GM23338 (cell line): Measurements from ENCODE around the gene PIAS4.
A peak's percentile ranks its signal among the peaks of the same experiment; 100 is the strongest.

Experiments
- CREB1 ChIP-seq: fragments of 250-450 bp; sonication (Bioruptor Pico); IDR thresholded peaks from 2 replicates; pipeline ENCODE4 v1.5.0; 2020; ENCODE audit warnings: low read depth, mild to moderate bottlenecking, moderate library complexity
- EZH2 ChIP-seq: fragments of 200-600 bp; sonication (generic); IDR thresholded peaks from one replicate; pipeline ENCODE4 v1.8.0; 2017; ENCODE audit warnings: antibody characterized with exemption, mild to moderate bottlenecking, low read depth; ENCODE audit not compliant: unreplicated experiment
- JUNB ChIP-seq: IDR thresholded peaks from one replicate; pipeline ENCODE4 v1.6.1; 2016; ENCODE audit warnings: antibody characterized with exemption; ENCODE audit not compliant: unreplicated experiment
- NANOG ChIP-seq: IDR thresholded peaks from 2 replicates; pipeline ENCODE4 v1.6.1; 2016; ENCODE audit warnings: antibody characterized with exemption, borderline replicate concordance
- POLR2AphosphoS5 ChIP-seq: IDR thresholded peaks from 2 replicates; pipeline ENCODE4 v1.6.1; 2016; ENCODE audit warnings: antibody characterized with exemption, low read depth
- ZNF331 ChIP-seq: fragments of 250-450 bp; sonication (Bioruptor Pico); IDR thresholded peaks from 2 replicates; pipeline ENCODE4 v1.5.0; 2020; ENCODE audit warnings: low read depth, mild to moderate bottlenecking, moderate library complexity
- TF ChIP-seq, protein P1 (sequence below), 2 experiments: fragments of 200-600 bp in 1 of 2; sonication (generic) in 1 of 2; conservative IDR thresholded peaks; 2 replicates each; pipeline versions ENCODE4 v1.5.1 to v1.6.1; 2016 to 2017; ENCODE audit warnings: antibody characterized with exemption in 2 of 2, low read depth in 2 of 2, mild to moderate bottlenecking in 2 of 2, moderate library complexity in 1 of 2
- TF ChIP-seq, protein P2 (sequence below): IDR thresholded peaks from one replicate; pipeline ENCODE4 v1.6.1; 2018; ENCODE audit warnings: antibody characterized with exemption; ENCODE audit not compliant: unreplicated experiment
- TF ChIP-seq, protein P3 (sequence below): fragments of 250-450 bp; sonication (Bioruptor Pico); IDR thresholded peaks from 2 replicates; pipeline ENCODE4 v1.5.0; 2020; ENCODE audit warnings: mild to moderate bottlenecking, moderate library complexity

DNA sequence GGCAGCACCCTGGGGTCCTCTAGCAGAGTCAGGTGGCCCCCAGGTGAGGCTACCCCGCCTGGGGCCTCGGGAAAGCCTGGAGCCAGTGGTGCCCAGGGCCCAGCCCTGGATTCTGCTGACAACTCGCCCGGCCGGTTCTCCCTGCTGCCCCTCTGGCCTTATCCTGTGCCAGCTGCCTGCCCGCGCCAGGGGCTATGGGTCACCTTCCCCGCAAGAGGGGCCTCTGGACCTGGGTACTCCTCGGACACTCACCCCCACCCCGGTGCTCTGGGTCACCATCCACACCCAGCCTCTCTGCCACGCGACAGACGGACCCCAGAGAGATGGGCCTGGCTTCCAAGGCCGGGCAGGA lies 35.2 kb downstream of the PIAS4 start:
- TF ChIP-seq, protein P1, sequence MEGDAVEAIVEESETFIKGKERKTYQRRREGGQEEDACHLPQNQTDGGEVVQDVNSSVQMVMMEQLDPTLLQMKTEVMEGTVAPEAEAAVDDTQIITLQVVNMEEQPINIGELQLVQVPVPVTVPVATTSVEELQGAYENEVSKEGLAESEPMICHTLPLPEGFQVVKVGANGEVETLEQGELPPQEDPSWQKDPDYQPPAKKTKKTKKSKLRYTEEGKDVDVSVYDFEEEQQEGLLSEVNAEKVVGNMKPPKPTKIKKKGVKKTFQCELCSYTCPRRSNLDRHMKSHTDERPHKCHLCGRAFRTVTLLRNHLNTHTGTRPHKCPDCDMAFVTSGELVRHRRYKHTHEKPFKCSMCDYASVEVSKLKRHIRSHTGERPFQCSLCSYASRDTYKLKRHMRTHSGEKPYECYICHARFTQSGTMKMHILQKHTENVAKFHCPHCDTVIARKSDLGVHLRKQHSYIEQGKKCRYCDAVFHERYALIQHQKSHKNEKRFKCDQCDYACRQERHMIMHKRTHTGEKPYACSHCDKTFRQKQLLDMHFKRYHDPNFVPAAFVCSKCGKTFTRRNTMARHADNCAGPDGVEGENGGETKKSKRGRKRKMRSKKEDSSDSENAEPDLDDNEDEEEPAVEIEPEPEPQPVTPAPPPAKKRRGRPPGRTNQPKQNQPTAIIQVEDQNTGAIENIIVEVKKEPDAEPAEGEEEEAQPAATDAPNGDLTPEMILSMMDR (conservative IDR thresholded peaks at IDR 0.05; ENCODE audit: low read depth in 2 of 2) = no peak
- TF ChIP-seq CREB1 (no peak), EZH2 (no peak), NANOG (no peak), POLR2AphosphoS5 (peak; percentile 26; the same call in 1 of the 2 replicates), ZNF331 (CRISPR knock-in tag) (no peak), JUNB (no peak)
- TF ChIP-seq, protein P2, sequence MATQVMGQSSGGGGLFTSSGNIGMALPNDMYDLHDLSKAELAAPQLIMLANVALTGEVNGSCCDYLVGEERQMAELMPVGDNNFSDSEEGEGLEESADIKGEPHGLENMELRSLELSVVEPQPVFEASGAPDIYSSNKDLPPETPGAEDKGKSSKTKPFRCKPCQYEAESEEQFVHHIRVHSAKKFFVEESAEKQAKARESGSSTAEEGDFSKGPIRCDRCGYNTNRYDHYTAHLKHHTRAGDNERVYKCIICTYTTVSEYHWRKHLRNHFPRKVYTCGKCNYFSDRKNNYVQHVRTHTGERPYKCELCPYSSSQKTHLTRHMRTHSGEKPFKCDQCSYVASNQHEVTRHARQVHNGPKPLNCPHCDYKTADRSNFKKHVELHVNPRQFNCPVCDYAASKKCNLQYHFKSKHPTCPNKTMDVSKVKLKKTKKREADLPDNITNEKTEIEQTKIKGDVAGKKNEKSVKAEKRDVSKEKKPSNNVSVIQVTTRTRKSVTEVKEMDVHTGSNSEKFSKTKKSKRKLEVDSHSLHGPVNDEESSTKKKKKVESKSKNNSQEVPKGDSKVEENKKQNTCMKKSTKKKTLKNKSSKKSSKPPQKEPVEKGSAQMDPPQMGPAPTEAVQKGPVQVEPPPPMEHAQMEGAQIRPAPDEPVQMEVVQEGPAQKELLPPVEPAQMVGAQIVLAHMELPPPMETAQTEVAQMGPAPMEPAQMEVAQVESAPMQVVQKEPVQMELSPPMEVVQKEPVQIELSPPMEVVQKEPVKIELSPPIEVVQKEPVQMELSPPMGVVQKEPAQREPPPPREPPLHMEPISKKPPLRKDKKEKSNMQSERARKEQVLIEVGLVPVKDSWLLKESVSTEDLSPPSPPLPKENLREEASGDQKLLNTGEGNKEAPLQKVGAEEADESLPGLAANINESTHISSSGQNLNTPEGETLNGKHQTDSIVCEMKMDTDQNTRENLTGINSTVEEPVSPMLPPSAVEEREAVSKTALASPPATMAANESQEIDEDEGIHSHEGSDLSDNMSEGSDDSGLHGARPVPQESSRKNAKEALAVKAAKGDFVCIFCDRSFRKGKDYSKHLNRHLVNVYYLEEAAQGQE = no peak
- TF ChIP-seq, protein P3, sequence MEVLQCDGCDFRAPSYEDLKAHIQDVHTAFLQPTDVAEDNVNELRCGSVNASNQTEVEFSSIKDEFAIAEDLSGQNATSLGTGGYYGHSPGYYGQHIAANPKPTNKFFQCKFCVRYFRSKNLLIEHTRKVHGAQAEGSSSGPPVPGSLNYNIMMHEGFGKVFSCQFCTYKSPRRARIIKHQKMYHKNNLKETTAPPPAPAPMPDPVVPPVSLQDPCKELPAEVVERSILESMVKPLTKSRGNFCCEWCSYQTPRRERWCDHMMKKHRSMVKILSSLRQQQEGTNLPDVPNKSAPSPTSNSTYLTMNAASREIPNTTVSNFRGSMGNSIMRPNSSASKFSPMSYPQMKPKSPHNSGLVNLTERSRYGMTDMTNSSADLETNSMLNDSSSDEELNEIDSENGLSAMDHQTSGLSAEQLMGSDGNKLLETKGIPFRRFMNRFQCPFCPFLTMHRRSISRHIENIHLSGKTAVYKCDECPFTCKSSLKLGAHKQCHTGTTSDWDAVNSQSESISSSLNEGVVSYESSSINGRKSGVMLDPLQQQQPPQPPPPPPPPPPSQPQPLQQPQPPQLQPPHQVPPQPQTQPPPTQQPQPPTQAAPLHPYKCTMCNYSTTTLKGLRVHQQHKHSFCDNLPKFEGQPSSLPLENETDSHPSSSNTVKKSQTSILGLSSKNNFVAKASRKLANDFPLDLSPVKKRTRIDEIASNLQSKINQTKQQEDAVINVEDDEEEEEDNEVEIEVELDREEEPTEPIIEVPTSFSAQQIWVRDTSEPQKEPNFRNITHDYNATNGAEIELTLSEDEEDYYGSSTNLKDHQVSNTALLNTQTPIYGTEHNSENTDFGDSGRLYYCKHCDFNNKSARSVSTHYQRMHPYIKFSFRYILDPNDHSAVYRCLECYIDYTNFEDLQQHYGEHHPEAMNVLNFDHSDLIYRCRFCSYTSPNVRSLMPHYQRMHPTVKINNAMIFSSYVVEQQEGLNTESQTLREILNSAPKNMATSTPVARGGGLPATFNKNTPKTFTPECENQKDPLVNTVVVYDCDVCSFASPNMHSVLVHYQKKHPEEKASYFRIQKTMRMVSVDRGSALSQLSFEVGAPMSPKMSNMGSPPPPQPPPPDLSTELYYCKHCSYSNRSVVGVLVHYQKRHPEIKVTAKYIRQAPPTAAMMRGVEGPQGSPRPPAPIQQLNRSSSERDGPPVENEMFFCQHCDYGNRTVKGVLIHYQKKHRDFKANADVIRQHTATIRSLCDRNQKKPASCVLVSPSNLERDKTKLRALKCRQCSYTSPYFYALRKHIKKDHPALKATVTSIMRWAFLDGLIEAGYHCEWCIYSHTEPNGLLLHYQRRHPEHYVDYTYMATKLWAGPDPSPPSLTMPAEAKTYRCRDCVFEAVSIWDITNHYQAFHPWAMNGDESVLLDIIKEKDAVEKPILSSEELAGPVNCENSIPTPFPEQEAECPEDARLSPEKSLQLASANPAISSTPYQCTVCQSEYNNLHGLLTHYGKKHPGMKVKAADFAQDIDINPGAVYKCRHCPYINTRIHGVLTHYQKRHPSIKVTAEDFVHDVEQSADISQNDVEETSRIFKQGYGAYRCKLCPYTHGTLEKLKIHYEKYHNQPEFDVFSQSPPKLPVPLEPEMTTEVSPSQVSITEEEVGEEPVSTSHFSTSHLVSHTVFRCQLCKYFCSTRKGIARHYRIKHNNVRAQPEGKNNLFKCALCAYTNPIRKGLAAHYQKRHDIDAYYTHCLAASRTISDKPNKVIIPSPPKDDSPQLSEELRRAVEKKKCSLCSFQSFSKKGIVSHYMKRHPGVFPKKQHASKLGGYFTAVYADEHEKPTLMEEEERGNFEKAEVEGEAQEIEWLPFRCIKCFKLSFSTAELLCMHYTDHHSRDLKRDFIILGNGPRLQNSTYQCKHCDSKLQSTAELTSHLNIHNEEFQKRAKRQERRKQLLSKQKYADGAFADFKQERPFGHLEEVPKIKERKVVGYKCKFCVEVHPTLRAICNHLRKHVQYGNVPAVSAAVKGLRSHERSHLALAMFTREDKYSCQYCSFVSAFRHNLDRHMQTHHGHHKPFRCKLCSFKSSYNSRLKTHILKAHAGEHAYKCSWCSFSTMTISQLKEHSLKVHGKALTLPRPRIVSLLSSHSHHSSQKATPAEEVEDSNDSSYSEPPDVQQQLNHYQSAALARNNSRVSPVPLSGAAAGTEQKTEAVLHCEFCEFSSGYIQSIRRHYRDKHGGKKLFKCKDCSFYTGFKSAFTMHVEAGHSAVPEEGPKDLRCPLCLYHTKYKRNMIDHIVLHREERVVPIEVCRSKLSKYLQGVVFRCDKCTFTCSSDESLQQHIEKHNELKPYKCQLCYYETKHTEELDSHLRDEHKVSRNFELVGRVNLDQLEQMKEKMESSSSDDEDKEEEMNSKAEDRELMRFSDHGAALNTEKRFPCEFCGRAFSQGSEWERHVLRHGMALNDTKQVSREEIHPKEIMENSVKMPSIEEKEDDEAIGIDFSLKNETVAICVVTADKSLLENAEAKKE (CRISPR knock-in tag) = no peak
